Activated naive CD4-positive, alpha-beta T cell treated with anti-CD3 and anti-CD28 coated beads, Interleukin-2, amount 50 U/mL, for 24 hours (primary cell): ENCODE measurements around the gene TP53AIP1.

Source experiments
- H3K27ac Mint-ChIP-seq: one replicate; pipeline ENCODE4 v1.8.0; 2021; ENCODE audit warnings: mild to moderate bottlenecking, mixed read lengths
- H3K27me3 Mint-ChIP-seq: one replicate; pipeline ENCODE4 v1.8.0; 2021; ENCODE audit warnings: mixed read lengths
- H3K36me3 Mint-ChIP-seq: one replicate; pipeline ENCODE4 v1.8.0; 2021; ENCODE audit warnings: mixed read lengths
- H3K4me1 Mint-ChIP-seq: one replicate; pipeline ENCODE4 v1.8.0; 2021; ENCODE audit warnings: mixed read lengths
- H3K4me3 Mint-ChIP-seq: one replicate; pipeline ENCODE4 v1.8.0; 2021; ENCODE audit warnings: mild to moderate bottlenecking, mixed read lengths
- H3K9me3 Mint-ChIP-seq: one replicate; pipeline ENCODE4 v1.8.0; 2021; ENCODE audit warnings: mixed read lengths

Gene TP53AIP1

DNA sequence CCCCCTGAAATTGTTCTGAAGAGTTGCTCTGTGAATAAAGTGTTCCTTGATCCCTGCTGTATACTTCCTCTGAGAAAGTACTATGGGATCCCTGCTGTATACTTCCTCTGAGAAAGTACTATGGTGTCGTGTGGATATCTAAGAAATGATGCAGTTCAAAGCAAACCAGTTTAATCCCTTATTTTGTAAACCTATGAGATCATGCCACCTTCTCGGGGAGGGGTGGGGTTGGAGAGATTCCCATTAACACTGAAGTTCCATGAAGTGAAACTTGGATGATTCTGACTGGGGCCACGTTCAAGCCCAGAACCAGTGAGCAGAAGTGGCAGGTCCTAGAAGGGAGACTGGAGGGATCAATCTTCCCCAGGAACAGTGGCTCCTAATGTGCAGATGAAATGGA lies 13.0 kb upstream of the TP53AIP1 start:
- H3K9me3 Mint-ChIP-seq = no peaks in the 10 kb centered on the region
- no peaks in the 10 kb centered on the region for H3K36me3 Mint-ChIP-seq
- H3K4me3 Mint-ChIP-seq = no peak overlapping the region
- peaks cover 3% of the 10 kb centered on the region for H3K4me1 Mint-ChIP-seq
- peaks cover 3% of the 10 kb centered on the region for H3K27me3 Mint-ChIP-seq
- H3K27ac Mint-ChIP-seq = no peak overlapping the region

DNA sequence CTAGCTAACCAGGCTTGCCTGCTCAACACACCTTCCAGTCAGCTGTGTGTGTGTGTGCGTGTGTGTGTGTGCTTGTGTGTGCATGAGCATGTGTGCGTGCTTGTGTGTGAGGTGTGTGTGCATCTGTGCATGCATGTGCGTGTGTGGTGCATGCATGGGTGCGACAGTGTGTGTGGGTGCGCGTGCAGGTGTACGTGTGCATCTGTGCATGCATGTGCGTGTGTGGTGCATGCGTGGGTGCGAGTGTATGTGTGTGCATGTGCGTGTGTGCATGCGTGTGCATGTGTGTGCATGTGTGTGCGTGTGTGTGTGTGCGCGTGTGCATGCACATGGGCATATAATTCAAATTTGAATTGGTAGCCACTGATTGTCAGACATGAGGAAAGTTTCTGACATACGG lies 10.5 kb upstream of the TP53AIP1 start:
- no peak overlapping the region for H3K27ac Mint-ChIP-seq
- no peaks in the 10 kb centered on the region for H3K36me3 Mint-ChIP-seq
- H3K4me3 Mint-ChIP-seq = no peak overlapping the region
- H3K9me3 Mint-ChIP-seq = no peaks in the 10 kb centered on the region
- H3K4me1 Mint-ChIP-seq = peaks cover 3% of the 10 kb centered on the region
- peaks cover 6% of the 10 kb centered on the region for H3K27me3 Mint-ChIP-seq

- Mint-ChIP-seq H3K27ac (no peak overlapping the region), H3K36me3 (no peaks in the 10 kb centered on the region), H3K4me1 (no peaks in the 10 kb centered on the region), H3K27me3 (peaks cover 5% of the 10 kb centered on the region), H3K9me3 (no peaks in the 10 kb centered on the region), H3K4me3 (no peak overlapping the region)
Observed at GRCh38 chr11:128949791-128950454, 7.3 kb upstream of the TP53AIP1 start.

DNA sequence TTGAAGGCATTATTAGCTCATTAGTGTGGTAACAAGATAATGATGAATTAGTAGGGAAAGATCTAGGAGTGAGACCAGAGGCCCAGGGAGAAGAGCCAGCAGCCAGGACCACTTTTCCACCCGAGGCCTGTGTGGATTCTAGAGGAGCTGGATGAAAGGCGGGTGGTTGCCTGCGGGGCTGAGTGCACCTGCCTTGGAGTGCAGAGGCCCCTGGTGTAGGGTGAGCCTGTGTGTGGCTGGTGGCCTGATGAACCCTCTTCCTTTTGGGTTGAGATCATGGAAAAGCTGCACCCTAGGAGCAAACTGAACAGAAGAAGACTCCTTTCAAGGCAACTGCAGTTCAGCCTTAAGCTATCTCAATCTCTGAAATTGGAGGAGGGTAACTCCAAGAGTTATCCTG lies 5.9 kb upstream of the TP53AIP1 start:
- H3K36me3 Mint-ChIP-seq = no peaks in the 10 kb centered on the region
- H3K27ac Mint-ChIP-seq = no peak overlapping the region
- H3K9me3 Mint-ChIP-seq = no peaks in the 10 kb centered on the region
- no peaks in the 10 kb centered on the region for H3K4me1 Mint-ChIP-seq
- peaks cover 5% of the 10 kb centered on the region for H3K27me3 Mint-ChIP-seq
- H3K4me3 Mint-ChIP-seq = no peak overlapping the region

DNA sequence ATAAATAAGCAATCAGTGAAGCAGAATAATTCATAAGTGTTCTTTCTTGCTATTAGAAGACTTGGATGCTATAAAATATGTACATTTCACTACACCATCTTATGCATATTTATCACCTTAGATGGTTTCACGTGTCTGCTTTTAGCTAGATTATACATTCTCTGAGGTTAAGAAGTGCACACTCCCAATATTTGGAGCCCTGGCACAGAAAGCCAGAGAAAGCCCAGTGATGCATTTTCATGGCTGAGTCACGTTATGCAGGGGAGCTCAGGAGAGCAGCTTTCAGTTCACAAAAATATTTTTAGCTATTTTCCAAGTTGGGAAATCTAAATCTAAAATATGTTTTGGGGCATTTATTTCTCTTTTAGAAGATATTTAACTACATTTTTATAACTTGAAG lies 5.1 kb upstream of the TP53AIP1 start:
- peaks cover 5% of the 10 kb centered on the region for H3K27me3 Mint-ChIP-seq
- no peak overlapping the region for H3K4me3 Mint-ChIP-seq
- no peaks in the 10 kb centered on the region for H3K4me1 Mint-ChIP-seq
- no peaks in the 10 kb centered on the region for H3K36me3 Mint-ChIP-seq
- no peaks in the 10 kb centered on the region for H3K9me3 Mint-ChIP-seq
- no peak overlapping the region for H3K27ac Mint-ChIP-seq

- Mint-ChIP-seq H3K27me3 (peaks cover 5% of the 10 kb centered on the region), H3K36me3 (no peaks in the 10 kb centered on the region)
Observed at GRCh38 chr11:128946648-128947047, 4.0 kb upstream of the TP53AIP1 start.

DNA sequence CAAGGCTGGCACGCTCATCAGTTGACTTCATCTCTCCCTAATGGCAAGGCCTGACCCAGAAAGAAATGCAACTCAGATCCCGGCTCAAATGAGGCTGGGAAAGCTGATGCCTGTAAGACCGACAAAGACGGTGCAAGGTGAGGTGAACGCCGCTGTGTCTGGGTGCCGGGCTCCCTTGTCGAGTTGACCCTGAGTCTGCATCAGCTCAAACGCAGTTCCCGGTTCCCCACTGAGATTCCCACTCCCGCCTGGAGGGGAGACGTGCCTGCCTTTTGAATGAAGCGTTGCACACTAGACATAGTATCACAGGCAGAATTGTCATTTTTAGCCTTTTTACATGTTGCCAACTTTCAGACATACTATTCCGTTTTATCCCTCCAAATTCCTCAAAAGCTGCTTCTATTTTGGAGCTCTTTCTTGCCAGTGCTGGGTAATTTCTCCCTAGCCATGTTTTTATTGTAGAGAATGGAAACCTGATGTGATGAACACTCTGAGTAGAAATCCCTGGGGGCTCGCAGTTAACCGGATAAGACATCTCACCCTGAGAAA lies 831 bp upstream of the TP53AIP1 start:
- H3K9me3 Mint-ChIP-seq = no peaks in the 10 kb centered on the region

More at GRCh38 chr11:128946648-128947047, 4.0 kb upstream of the TP53AIP1 start:
- Mint-ChIP-seq H3K27ac (no peak overlapping the region), H3K4me3 (no peak overlapping the region), H3K4me1 (no peaks in the 10 kb centered on the region), H3K9me3 (no peaks in the 10 kb centered on the region)

DNA sequence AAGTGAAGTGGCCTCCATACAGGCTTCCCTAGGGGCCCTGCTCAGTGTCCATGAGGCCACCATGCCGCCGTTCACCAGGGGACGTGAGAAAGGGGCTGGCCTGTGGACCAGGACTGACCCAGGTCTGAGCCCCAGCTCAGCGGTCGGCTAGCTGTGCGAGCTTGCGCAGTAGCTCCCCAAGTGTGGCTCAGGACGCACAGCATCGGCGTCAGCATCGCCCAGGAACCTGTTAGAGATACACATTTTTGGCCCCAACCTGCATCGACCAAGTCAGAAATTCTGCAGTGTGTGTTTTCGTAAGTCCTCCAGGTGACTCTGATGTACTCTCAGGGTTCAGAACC lies 429 bp downstream of the TP53AIP1 start:
- H3K4me3 Mint-ChIP-seq = no peak overlapping the region
- H3K9me3 Mint-ChIP-seq = no peaks in the 10 kb centered on the region
- no peaks in the 10 kb centered on the region for H3K36me3 Mint-ChIP-seq
- peaks cover 2% of the 10 kb centered on the region for H3K27me3 Mint-ChIP-seq
- no peaks in the 10 kb centered on the region for H3K4me1 Mint-ChIP-seq
- no peak overlapping the region for H3K27ac Mint-ChIP-seq

More for the DNA sequence above, 831 bp upstream of the TP53AIP1 start:
- H3K4me3 Mint-ChIP-seq = no peak overlapping the region
- H3K27ac Mint-ChIP-seq = no peak overlapping the region
- no peaks in the 10 kb centered on the region for H3K36me3 Mint-ChIP-seq
- no peaks in the 10 kb centered on the region for H3K4me1 Mint-ChIP-seq
- H3K27me3 Mint-ChIP-seq = peaks cover 2% of the 10 kb centered on the region

DNA sequence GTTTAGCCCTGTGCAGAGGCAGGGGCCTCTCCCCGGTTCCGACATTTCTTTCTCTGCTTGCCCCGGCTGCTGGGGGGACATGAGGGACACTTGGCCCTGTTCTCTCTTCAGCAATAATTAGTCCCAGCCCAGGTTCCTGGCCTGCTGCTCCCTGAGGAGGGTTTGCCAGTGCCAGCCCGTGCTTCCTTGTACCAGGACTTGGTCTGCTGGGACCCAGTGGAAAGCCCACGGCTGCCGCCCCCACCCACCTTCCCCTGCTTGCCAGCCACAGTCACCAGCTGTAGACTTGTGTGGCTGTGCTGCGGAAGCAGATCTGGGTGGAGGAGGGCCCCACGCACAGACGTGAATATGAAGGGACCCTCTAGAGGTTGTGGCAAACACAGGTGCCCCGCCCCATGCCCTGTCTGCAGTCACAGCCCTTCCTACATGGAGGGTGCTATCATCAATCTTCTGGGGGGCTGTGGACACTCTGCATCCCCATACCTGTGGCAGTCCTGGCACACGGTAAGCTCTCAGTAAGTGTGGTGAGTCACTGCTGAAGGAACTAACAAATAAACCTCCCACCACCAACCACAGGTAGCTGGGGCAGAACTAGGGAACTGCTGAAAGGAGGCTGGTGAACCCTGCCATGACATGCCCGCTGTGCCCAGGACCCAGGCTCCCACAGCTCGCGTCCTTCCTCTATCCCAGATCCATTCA lies 949 bp downstream of the TP53AIP1 start:
- no peak overlapping the region for H3K4me3 Mint-ChIP-seq
- no peaks in the 10 kb centered on the region for H3K4me1 Mint-ChIP-seq
- peaks cover 2% of the 10 kb centered on the region for H3K27me3 Mint-ChIP-seq
- no peak overlapping the region for H3K27ac Mint-ChIP-seq
- no peaks in the 10 kb centered on the region for H3K36me3 Mint-ChIP-seq
- no peaks in the 10 kb centered on the region for H3K9me3 Mint-ChIP-seq

DNA sequence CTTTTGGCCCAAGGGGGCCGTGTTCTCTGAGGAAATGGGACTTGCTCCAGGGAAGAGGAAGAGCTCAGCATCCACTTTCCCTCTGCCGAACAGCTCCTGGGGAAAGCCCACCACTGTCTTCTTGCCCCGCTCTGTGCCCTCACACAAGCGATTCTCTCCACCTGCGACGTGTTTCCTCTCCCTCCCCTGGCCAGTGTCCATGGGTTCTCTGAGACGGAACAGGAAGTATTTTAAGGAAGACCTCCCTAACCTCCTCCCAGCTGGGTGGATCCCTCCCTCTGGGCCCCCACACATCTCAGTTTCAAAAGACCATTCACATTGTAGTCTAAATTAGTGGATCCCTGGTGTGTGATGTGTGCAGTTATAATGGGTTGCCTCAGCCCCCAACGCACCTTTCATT lies 1.6 kb downstream of the TP53AIP1 start:
- no peaks in the 10 kb centered on the region for H3K9me3 Mint-ChIP-seq
- H3K4me1 Mint-ChIP-seq = no peaks in the 10 kb centered on the region
- H3K27ac Mint-ChIP-seq = no peak overlapping the region
- peaks cover under 1% of the 10 kb centered on the region for H3K27me3 Mint-ChIP-seq
- no peak overlapping the region for H3K4me3 Mint-ChIP-seq
- no peaks in the 10 kb centered on the region for H3K36me3 Mint-ChIP-seq

DNA sequence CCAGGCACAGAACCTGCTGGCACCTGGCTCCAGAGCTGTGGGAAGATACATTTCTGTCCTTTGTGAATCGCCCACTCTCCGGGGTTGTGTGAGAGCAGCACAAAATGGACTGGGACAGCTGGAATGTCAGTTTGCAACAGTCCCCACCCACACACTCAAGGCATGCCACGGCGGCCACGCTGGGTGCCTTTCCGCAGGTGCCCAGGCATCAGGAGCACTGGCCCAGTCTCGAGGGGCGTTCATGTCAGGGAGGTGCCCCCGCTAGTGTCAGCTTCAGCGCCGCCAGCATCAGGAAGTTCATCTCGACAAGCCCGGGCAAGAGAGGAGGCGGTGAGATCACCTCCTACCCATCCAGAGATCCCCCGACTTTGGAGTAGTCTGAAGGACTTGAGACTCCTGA lies 2.1 kb downstream of the TP53AIP1 start:
- Mint-ChIP-seq H3K4me3 (no peak overlapping the region), H3K27ac (no peak overlapping the region), H3K36me3 (no peaks in the 10 kb centered on the region), H3K4me1 (no peaks in the 10 kb centered on the region), H3K27me3 (no peaks in the 10 kb centered on the region), H3K9me3 (no peaks in the 10 kb centered on the region)

- H3K4me3 Mint-ChIP-seq = no peak overlapping the region
- H3K9me3 Mint-ChIP-seq = no peaks in the 10 kb centered on the region
- no peaks in the 10 kb centered on the region for H3K4me1 Mint-ChIP-seq
- H3K27me3 Mint-ChIP-seq = no peaks in the 10 kb centered on the region
- no peaks in the 10 kb centered on the region for H3K36me3 Mint-ChIP-seq
- H3K27ac Mint-ChIP-seq = no peak overlapping the region
Observed at GRCh38 chr11:128940156-128940555, 2.5 kb downstream of the TP53AIP1 start.

GRCh38 chr11:128939591-128939990 lies 3.1 kb downstream of the TP53AIP1 start:
- Mint-ChIP-seq H3K27me3 (no peaks in the 10 kb centered on the region), H3K4me1 (no peaks in the 10 kb centered on the region), H3K4me3 (no peak overlapping the region), H3K9me3 (no peaks in the 10 kb centered on the region), H3K36me3 (no peaks in the 10 kb centered on the region), H3K27ac (no peak overlapping the region)

- Mint-ChIP-seq H3K36me3 (no peaks in the 10 kb centered on the region), H3K27me3 (no peaks in the 10 kb centered on the region), H3K27ac (no peak overlapping the region), H3K9me3 (no peaks in the 10 kb centered on the region), H3K4me1 (no peaks in the 10 kb centered on the region), H3K4me3 (no peak overlapping the region)
Observed at GRCh38 chr11:128938156-128938885, 4.3 kb downstream of the TP53AIP1 start.

GRCh38 chr11:128937480-128937879 lies 5.2 kb downstream of the TP53AIP1 start:
- Mint-ChIP-seq H3K4me3 (no peak overlapping the region), H3K27ac (no peak overlapping the region), H3K9me3 (no peaks in the 10 kb centered on the region), H3K36me3 (no peaks in the 10 kb centered on the region), H3K4me1 (no peaks in the 10 kb centered on the region), H3K27me3 (no peaks in the 10 kb centered on the region)
